Stomach smooth muscle (tissue), 2 donors: ENCODE results near the gene IL18.
"Not testable (repeated sequence)": the region's sequence is repeated elsewhere in the genome, so short reads cannot be mapped to it uniquely, and the experiment has no call there.

Experiments
- H3K27ac ChIP-seq: one replicate; pipeline ENCODE4 v1.7.0; 2013; ENCODE audit warnings: mild to moderate bottlenecking, low read length, inconsistent platforms
- H3K27me3 ChIP-seq, 2 donors: one replicate each; pipeline ENCODE4 v1.7.0; 2013; ENCODE audit warnings: low read length in 2 of 2; ENCODE audit not compliant: insufficient read depth in 2 of 2, control insufficient read depth in 1 of 2
- H3K36me3 ChIP-seq, 2 donors: one replicate each; pipeline ENCODE4 v1.7.0; 2013; ENCODE audit warnings: low read length in 2 of 2; ENCODE audit not compliant: control insufficient read depth in 2 of 2, insufficient read depth in 2 of 2
- H3K4me1 ChIP-seq: one replicate; pipeline ENCODE4 v1.7.0; 2013; ENCODE audit warnings: low read length; ENCODE audit not compliant: control insufficient read depth, insufficient read depth
- H3K4me3 ChIP-seq, 2 donors: one replicate each; pipeline ENCODE4 v1.7.0; 2013; ENCODE audit warnings: low read length in 2 of 2
- H3K9ac ChIP-seq, 2 donors: one replicate each; pipeline ENCODE4 v1.7.0; 2013; ENCODE audit warnings: low read length in 2 of 2, mild to moderate bottlenecking in 1 of 2
- H3K9me3 ChIP-seq, 2 donors: one replicate each; pipeline ENCODE4 v1.7.0; 2013; ENCODE audit warnings: low read length in 2 of 2; ENCODE audit not compliant: control insufficient read depth in 2 of 2
- donor health status: healthy.
- donor health status: Pancreatic carcinoma.

IL18 gene

GRCh38 chr11:112172362-112172994, 8.6 kb upstream of the IL18 start:
- Histone ChIP-seq H3K4me1 (peaks cover 6% of the 10 kb centered on the region), H3K27ac (no peak overlapping the region), H3K4me3 (no peak overlapping the region), H3K9ac (no peak overlapping the region), H3K9me3 (no peaks in the 10 kb centered on the region), H3K36me3 (no peaks in the 10 kb centered on the region), H3K27me3 (no peaks in the 10 kb centered on the region)

GRCh38 chr11:112167145-112167544, 3.3 kb upstream of the IL18 start, which contains the start of gene TEX12:
Gene TEX12 (plus strand): TSS chr11:112167372. CDS start chr11:112169269, 1,897 bp downstream.
- Histone ChIP-seq H3K27me3 (no peaks in the 10 kb centered on the region), H3K4me3 (no peak within 1 kb of the TSS), H3K4me1 (no peaks in the 10 kb centered on the region), H3K27ac (no peak within 1 kb of the TSS), H3K36me3 (no peaks in the 10 kb centered on the region), H3K9ac (no peak within 1 kb of the TSS), H3K9me3 (no peaks in the 10 kb centered on the region)

GRCh38 chr11:112166562-112166961, 2.7 kb upstream of the IL18 start:
- H3K27me3 ChIP-seq, result no peaks in the 10 kb centered on the region
- H3K4me1 ChIP-seq, result no peaks in the 10 kb centered on the region
- H3K27ac ChIP-seq, result no peak overlapping the region
- H3K9me3 ChIP-seq, result no peaks in the 10 kb centered on the region
- H3K9ac ChIP-seq, result no peak overlapping the region
- H3K36me3 ChIP-seq, result no peaks in the 10 kb centered on the region
- H3K4me3 ChIP-seq, result no peak overlapping the region

GRCh38 chr11:112165049-112165448, 1.2 kb upstream of the IL18 start:
- no peaks in the 10 kb centered on the region for H3K36me3 ChIP-seq
- no peak overlapping the region for H3K4me3 ChIP-seq
- H3K27me3 ChIP-seq, result no peaks in the 10 kb centered on the region
- no peak overlapping the region for H3K9ac ChIP-seq
- H3K9me3 ChIP-seq, result no peaks in the 10 kb centered on the region
- H3K4me1 ChIP-seq, result no peaks in the 10 kb centered on the region
- no peak overlapping the region for H3K27ac ChIP-seq

GRCh38 chr11:112162761-112163546, 940 bp downstream of the IL18 start:
- Histone ChIP-seq H3K9me3 (no peaks in the 10 kb centered on the region), H3K4me3 (no peak overlapping the region), H3K9ac (no peak overlapping the region), H3K4me1 (no peaks in the 10 kb centered on the region), H3K27ac (no peak overlapping the region), H3K27me3 (no peaks in the 10 kb centered on the region), H3K36me3 (no peaks in the 10 kb centered on the region)

- not testable (repeated sequence) for H3K9ac ChIP-seq, H3K27me3 ChIP-seq, H3K9me3 ChIP-seq, H3K36me3 ChIP-seq, H3K27ac ChIP-seq, H3K4me1 ChIP-seq, H3K4me3 ChIP-seq
Observed at GRCh38 chr11:112162200-112162599, 1.7 kb downstream of the IL18 start.

- Histone ChIP-seq H3K36me3 (no peaks in the 10 kb centered on the region), H3K27me3 (no peaks in the 10 kb centered on the region), H3K4me1 (no peaks in the 10 kb centered on the region), H3K9ac (no peak overlapping the region), H3K27ac (no peak overlapping the region), H3K4me3 (no peak overlapping the region), H3K9me3 (no peaks in the 10 kb centered on the region)
Observed at GRCh38 chr11:112161012-112161411, 2.9 kb downstream of the IL18 start.

- no peaks in the 10 kb centered on the region for H3K36me3 ChIP-seq
- no peak overlapping the region for H3K27ac ChIP-seq
- H3K4me1 ChIP-seq, result no peaks in the 10 kb centered on the region
- no peaks in the 10 kb centered on the region for H3K27me3 ChIP-seq
- H3K4me3 ChIP-seq, result no peak overlapping the region
- no peaks in the 10 kb centered on the region for H3K9me3 ChIP-seq
- no peak overlapping the region for H3K9ac ChIP-seq
Observed at GRCh38 chr11:112160091-112160848, 3.6 kb downstream of the IL18 start.

GRCh38 chr11:112159098-112160065, 4.5 kb downstream of the IL18 start:
- no peak overlapping the region for H3K4me3 ChIP-seq
- no peaks in the 10 kb centered on the region for H3K9me3 ChIP-seq
- H3K27ac ChIP-seq, result no peak overlapping the region
- H3K4me1 ChIP-seq, result no peaks in the 10 kb centered on the region
- no peaks in the 10 kb centered on the region for H3K27me3 ChIP-seq
- H3K9ac ChIP-seq, result no peak overlapping the region
- H3K36me3 ChIP-seq, result no peaks in the 10 kb centered on the region
